GM21528 (cell line): ENCODE measurements around the gene HADHA.

ENCODE experiments used
- ATAC-seq: cut with Tn5 transposase; IDR thresholded peaks from one replicate; pipeline ENCODE4 v1.9.1; 2021; ENCODE audit warnings: mild to moderate bottlenecking, moderate library complexity; ENCODE audit not compliant: unreplicated experiment, low FRiP score

The HADHA gene

DNA sequence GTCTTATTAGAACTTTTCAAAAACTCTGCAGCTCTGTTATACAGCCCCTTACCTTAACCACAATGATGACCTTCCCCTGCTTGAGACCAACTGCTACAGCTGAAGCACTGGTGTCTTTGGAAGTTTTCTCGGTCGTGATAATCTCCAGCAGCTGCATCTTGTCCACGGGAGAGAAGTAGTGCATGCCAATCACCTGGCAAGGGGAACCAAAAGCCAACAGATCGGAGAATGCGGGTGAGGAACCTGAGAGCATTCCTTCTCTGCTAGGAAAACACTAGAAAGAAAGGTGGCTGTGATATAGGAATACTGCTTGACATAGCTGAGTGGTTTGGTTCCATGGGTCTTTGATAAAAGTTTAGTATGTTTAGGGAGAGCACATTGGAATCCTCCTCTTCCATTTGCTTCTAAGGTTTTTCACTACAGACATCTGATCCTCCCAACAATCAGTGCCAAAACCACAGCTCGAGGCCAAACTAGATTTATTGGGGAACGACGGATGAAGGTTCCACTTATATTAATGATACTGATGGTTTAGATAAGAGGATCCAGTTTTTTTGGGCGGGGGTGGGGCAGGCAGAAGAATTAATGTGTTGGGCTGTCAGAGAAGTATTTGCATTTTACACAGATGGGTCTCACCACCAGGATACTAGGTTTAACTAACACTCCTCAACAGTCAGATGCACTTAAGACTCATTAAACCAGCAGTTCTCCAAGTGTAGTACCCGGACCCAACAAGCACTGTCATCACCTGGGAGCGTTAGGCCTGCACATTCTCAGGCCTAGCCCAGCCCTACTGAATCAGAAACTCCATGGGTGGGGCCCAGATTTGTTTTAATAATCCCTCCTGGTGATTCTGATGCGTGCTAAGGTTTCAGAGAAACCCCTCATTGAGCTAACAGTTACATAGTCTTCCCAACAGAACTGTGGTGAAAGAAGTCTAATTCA is 49.1 kb downstream of the HADHA start:
- no peak for ATAC-seq

GRCh38 chr2:26193578-26194231 is 50.7 kb downstream of the HADHA start:
- no peak for ATAC-seq

DNA sequence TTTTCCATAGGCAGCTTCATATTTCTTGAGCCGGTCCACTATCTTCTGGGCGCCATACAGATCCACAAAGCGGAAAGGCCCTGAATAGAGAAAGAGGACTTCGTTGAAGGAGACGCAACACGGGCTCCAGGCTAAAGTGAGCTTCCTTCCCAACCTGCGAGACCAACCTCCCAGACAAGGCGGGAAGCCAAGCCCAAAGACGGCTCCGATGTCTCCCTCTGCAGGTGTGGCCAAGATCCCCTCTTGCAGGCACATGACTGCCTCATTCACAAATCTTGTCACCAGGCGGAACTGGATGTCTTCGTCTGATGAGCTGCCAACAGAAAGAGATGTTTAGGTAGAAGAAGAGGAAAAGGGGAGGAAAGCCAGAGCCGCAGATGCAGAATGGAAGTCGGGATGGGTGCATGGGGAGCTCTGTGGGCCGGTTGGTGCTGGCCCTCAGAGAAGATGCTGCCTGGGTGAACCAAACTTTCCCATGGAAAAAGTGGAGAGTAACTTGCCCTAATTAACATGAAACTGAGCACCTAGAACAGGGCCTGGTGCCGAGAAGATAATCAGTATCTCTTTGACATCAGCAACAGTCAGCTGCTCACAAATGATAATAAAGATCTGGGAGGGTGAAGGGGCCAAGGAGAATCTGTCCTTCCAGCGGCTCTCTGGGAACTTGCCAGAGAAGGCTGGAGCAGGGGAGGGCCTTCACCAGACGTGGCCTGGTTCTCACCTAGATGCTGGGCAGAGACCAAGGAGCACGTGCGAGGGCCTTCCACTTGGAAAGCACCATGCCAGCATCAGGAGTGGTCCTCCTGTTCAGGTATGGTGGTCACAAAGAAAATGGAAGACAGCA is 52.9 kb downstream of the HADHA start:
- no peak for ATAC-seq

GRCh38 chr2:26190369-26190768 is 54.1 kb downstream of the HADHA start:
- no peak for ATAC-seq

DNA sequence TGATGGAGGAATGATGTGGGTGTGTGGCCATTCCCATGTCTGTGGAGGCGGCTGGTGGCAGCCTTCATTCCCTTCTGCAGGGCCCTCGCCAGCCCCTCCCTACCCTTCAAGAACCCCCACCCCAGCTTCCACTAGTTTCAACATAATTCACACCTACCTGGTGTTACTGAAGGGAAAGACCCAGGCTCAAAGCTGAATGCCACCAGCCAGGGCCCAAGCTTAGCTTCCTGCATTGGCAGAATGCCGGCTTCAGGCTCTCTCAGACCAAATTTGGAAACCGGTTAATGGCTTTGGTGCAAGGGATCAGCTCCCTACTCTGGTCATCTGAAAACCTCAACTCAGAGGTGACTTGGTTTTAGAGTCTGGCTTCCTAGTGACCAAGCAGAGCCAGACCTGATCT is 54.7 kb downstream of the HADHA start:
- ATAC-seq: no peak

DNA sequence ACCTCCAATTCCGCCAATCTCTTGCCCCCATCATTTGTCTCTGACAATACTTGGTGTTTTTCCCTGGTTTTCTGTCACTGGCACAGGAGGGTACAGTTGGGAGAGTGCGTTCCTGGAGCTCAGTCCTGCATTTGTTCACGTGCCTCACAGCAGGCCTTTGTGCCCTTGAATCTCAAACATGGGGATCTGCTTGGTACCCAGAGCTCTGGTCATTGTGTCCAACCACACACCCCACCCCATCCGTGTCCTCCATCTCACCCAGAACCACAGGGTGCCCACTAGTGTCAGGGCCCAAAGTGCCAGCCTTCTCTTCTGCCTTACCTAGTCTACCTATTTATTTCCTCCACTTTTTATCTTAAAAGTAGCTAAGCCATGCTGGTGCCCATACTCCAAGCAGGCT is 55.3 kb downstream of the HADHA start:
- ATAC-seq: no peak

- no peak for ATAC-seq
Measured at GRCh38 chr2:26187537-26188104, 56.8 kb downstream of the HADHA start.

GRCh38 chr2:26187114-26187513 is 57.3 kb downstream of the HADHA start:
- no peak for ATAC-seq

- no peak for ATAC-seq
Measured at GRCh38 chr2:26185954-26186770, 58.3 kb downstream of the HADHA start.

- ATAC-seq: no peak
Measured at GRCh38 chr2:26185304-26185928, 59.0 kb downstream of the HADHA start.

GRCh38 chr2:26184555-26185303 is 59.7 kb downstream of the HADHA start:
- ATAC-seq: no peak

DNA sequence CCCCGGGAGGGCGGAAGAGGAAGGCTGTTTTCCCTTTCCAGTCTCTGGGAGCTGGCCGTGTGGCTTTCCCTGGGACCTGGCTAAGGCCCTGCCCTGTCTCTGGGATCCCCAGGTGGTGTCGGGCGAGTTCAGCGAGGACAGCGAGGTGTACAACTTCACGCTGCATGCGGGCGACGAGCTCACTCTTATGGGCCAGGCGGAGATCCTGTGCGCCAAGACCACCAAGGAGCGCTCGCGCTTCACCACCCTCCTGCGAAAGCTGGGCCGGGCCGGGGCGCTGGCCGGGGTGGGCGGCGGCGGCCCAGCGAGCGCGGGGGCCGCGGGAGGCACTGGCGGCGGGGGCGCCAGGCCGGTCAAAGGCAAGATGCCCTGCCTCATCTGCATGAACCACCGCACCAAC is 60.3 kb downstream of the HADHA start:
- ATAC-seq: no peak

- no peak for ATAC-seq
Measured at GRCh38 chr2:26182887-26183630, 61.4 kb downstream of the HADHA start.

GRCh38 chr2:26182441-26182840 is 62.0 kb downstream of the HADHA start:
- no peak for ATAC-seq

DNA sequence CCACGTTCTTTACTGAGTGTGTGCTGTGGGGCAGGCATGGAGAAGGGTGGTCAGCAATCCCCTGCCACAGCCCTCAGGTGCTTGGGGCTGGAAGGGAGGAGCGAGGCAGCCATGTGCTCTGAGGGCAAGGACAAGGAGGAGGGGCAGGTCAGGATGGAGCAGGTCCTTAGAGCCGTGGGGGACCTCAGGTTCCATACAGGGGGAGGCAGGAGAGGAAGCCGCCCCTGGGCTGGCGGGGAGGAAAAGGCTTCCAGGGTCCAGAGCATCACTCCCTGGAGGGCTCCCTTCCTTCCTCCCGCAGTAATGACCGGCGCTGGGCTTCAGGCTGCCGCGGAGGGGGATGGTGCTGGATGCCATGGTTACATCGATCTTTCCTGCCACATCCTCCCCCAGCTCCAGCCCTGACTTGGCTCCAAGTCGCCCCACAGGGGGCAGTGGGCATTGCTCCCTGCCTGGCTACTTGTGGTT is 65.0 kb downstream of the HADHA start:
- no peak for ATAC-seq

GRCh38 chr2:26178746-26179436 is 65.5 kb downstream of the HADHA start:
- no peak for ATAC-seq

GRCh38 chr2:26178246-26178645 is 66.2 kb downstream of the HADHA start:
- ATAC-seq: no peak
